IPS-18c (cell line): ENCODE data around the gene IQCF6.

Source experiments
- H3K4me3 ChIP-seq: 2 replicates; pipeline ENCODE4 v1.7.0; 2013; ENCODE audit warnings: low read depth, mild to moderate bottlenecking, low read length, moderate library complexity; ENCODE audit not compliant: insufficient read depth
- H3K9me3 ChIP-seq: one replicate; pipeline ENCODE4 v1.6.1; 2013; ENCODE audit warnings: mild to moderate bottlenecking, low read length, moderate library complexity; ENCODE audit not compliant: control insufficient read depth, insufficient read depth

The IQCF6 gene

DNA sequence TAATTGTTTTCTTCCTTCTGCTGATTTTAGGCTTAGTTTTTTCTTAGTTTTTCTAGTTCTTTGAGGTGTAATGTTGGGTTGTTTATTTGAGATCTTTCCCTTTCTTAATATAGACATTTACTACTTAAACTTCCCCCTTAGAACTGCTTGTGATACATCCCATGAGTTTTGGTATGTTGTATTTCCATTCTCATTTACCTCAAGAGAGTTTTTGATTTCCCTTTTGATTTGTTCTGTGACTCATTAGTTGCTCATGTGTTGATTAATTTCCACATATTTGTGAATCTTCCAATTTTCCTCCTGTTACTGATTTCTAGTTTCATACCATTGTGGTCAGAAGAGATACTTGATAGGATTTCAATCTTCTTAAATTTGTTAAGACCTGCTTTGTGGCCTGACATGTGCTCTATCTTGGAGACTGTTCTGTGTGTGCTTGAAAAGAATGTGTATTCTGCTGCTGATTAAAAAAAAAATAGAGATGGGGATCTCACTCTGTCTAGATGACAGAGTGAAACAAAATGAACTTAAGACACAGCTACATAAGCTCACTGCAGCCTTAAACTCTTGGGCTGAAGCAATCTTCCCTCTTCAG is 49.9 kb downstream of the IQCF6 start:
- Histone ChIP-seq H3K9me3 (no peaks in the 10 kb centered on the region), H3K4me3 (no peak overlapping the region)
